COLO668 (cell line): ENCODE results near the gene C2orf74.
"Not testable (repeated sequence)": the region's sequence is repeated elsewhere in the genome, so short reads cannot be mapped to it uniquely, and the experiment has no call there.

ENCODE experiments used
- DNase-seq: peaks from one replicate; lab custom pipeline; 2025; ENCODE audit not compliant: unreplicated experiment; lab: John Stamatoyannopoulos, UW

The C2orf74 gene

GRCh38 chr2:61161888-61162287 is at the start of gene C2orf74:
TSS of gene C2orf74 (plus strand) at chr2:61162188. CDS start at chr2:61162515, 327 bp downstream.
- DNase-seq, result no peak

GRCh38 chr2:61114147-61114546 is 47.8 kb upstream of the C2orf74 start:
- no peak for DNase-seq

GRCh38 chr2:61116302-61116701 is 45.7 kb upstream of the C2orf74 start:
- no peak for DNase-seq

GRCh38 chr2:61117534-61117933 is 44.5 kb upstream of the C2orf74 start:
- DNase-seq, result no peak

- no peak for DNase-seq
These were observed 36.8 kb upstream of the C2orf74 start for GRCh38 chr2:61125123-61125710.

- no peak for DNase-seq
These were observed 36.2 kb upstream of the C2orf74 start for GRCh38 chr2:61125798-61126197.

GRCh38 chr2:61128122-61128521 is 33.9 kb upstream of the C2orf74 start:
- DNase-seq, result not testable (repeated sequence)

- DNase-seq, result no peak
These were observed 27.8 kb upstream of the C2orf74 start for GRCh38 chr2:61134141-61134540.

- no peak for DNase-seq
These were observed 26.5 kb upstream of the C2orf74 start for GRCh38 chr2:61135510-61135909.

GRCh38 chr2:61138859-61139258 is 23.1 kb upstream of the C2orf74 start:
- DNase-seq, result no peak

- DNase-seq, result no peak
These were observed 20.8 kb upstream of the C2orf74 start for GRCh38 chr2:61141151-61141550.

GRCh38 chr2:61144697-61145268 is 17.2 kb upstream of the C2orf74 start:
- peak; percentile 96 for DNase-seq

- DNase-seq, result no peak
These were observed 16.0 kb upstream of the C2orf74 start for GRCh38 chr2:61145990-61146389.

- DNase-seq, result not testable (repeated sequence)
These were observed 13.9 kb upstream of the C2orf74 start for GRCh38 chr2:61148091-61148490.

GRCh38 chr2:61149074-61149473 is 12.9 kb upstream of the C2orf74 start:
- DNase-seq, result no peak

- no peak for DNase-seq
These were observed 10.6 kb upstream of the C2orf74 start for GRCh38 chr2:61151436-61151835.

- no peak for DNase-seq
These were observed 4.5 kb upstream of the C2orf74 start for GRCh38 chr2:61157371-61158003.

- DNase-seq, result no peak
These were observed 3.5 kb upstream of the C2orf74 start for GRCh38 chr2:61158356-61158955.

GRCh38 chr2:61162721-61163120 is 733 bp downstream of the C2orf74 start:
- no peak for DNase-seq

GRCh38 chr2:61165082-61165481 is 3.1 kb downstream of the C2orf74 start:
- not testable (repeated sequence) for DNase-seq

- DNase-seq, result no peak
These were observed 4.0 kb downstream of the C2orf74 start for GRCh38 chr2:61165946-61166345.

GRCh38 chr2:61167579-61167978 is 5.6 kb downstream of the C2orf74 start:
- DNase-seq, result no peak
